D341Med (cell line): Measurements from ENCODE around the gene IFNL1.
"Not testable (repeated sequence)": the region's sequence is repeated elsewhere in the genome, so short reads cannot be mapped to it uniquely, and the experiment has no call there.

Experiments used
- DNase-seq: peaks from one replicate; pipeline ENCODE4 v3.0.0; 2012; ENCODE audit warnings: low spot score

IFNL1 gene

DNA sequence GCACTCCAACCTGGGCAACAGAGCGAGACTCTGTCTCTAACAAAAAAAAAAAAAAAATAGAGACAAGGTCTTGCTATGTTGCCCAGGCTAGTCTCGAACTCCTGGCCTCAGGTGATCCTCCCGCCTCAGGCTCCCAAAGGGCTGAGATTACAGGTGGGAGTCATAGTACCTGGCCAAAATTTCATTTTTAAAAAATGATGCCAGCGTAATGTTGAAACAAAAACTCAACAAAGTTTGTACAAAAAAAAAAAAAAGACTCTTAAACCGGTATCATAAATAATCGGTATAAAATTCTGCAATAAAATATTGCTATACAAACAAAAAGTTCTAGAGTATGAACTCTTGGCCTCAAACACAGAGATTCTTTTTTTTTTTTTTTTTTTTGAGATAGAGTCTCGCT lies 36.1 kb downstream of the IFNL1 start:
- DNase-seq: no peak

DNA sequence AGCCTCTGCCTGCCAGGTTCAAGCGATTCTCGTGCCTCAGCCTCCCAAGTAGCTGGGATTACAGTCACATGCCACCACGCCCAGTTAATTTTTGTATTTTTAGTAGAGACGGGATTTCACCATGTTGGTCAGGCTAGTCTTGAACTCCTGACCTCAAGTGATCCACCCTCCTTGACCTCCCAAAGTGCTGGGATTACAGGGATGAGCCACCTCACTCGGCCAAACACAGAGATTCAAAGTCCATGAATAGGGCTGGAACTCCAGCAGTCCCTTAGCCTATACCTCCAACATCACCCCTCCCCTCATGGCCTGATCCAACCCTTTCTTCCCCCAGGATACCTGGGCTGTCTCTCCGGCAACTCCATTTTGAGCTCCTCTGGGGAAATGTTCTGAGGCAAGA lies 36.5 kb downstream of the IFNL1 start:
- not testable (repeated sequence) for DNase-seq

DNA sequence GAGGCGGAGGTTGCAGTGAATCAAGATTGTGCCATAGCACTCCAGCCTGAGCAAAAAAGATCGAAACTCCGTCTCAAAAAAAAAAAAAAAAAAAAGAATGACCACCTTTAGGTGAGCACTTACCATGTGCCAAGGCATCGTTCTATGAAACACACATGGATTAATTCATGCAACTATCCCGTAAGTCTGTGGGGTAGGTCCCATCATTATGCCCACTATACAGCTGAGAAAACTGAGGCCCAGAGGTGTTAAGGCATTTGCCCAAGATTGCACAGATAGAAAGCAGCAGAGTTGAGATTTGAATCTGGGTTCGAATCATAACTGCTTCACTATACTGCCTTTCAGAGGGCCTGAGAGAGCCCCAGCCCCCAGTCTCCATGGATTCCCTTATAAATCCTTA lies 37.3 kb downstream of the IFNL1 start:
- DNase-seq: no peak

DNA sequence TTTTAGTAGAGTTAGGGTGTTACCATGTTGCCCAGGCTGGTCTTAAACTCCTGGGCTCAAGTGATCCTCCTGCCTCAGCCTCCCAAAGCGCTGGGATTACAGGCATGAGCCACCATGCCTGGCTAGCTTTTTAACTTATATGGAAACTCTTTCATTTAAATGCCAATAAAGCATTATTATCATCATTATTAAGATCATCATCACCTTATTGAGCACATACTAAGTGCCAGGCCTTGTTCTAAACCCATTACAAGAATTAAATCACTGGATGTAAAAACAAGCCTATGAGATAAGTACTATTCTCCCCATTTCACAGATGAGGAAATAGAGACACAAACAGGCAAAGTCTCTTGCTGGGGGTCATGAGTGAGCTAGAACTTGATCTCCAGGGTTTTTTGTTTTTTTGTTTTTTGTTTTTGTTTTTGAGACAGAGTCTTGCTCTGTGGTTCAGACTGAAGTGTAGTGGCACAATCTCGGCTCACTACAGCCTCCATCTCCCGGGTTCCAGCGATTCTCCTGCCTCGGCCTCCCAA lies 38.3 kb downstream of the IFNL1 start:
- no peak for DNase-seq

DNA sequence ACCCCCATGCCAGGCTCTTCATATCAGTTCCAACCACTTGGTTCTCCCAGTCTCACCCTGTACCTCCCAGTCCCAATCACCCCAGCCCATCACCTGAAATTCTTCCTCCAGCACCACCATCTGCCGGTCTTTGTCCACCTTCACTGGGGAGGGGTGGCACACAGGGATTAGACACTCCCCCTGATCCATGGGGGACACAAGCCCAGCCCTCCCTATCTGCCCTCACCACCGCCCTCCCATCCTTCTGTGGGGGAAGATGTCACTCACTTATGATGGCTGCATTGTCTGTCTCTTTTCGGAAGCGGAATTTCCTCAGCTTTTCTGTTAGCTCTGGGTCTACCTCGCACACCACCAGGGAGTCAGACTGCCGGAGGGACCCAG lies 39.0 kb downstream of the IFNL1 start:
- no peak for DNase-seq

DNA sequence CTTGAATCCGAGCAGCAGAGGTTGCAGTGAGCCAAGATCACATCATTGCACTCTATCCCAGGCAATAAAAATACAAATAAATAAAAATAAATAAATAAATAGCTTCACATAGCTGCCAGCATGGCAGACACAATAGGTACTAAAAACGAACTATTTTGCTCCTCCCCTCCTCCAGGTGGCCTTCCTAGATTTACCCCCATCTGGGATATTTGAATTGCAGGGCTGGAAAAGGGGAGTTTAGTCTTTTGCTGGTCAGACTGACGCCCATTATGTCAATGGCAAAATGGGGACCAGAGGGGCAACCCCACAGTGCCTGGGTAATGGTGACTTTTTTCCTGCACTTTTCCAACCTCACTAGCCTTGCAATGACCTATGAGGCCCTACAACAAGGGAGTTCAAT lies 40.3 kb downstream of the IFNL1 start:
- DNase-seq: no peak

DNA sequence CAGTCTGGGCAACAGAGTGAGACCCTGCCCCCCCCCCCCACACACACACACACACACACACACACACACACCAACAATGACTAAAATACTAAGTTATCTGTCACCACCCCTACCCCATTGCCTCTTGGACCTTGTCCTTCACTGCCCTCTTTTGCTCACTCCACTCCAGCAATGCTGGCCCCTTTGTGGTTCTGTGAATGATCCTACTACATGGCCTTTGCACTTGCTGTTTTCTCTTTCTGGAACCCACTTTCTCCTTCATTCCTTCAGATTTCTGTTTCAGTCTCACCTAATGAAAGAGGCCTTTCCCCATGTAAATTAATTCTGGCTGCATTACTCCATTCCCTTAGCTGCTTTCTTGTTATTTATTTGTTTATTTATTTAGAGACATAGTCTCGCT lies 43.5 kb downstream of the IFNL1 start:
- no peak for DNase-seq

DNA sequence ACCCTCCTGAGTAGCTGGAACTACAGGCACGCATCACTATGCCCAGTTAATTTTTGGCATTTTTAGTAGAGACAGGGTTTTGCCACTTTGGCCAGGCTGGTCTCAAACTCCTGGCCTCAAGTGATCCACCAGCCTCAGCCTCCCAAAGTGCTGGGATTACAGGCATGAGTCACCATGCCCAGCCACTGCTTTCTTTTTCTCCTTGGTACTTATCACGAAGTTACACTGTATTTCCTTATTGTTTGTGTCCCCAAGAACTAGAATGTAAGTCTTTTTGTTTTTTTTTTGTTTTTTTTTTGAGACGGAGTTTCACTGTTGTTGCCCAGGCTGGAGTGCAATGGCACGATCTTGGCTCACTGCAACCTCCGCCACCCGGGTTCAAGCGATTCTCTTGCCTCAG lies 43.9 kb downstream of the IFNL1 start:
- not testable (repeated sequence) for DNase-seq

DNA sequence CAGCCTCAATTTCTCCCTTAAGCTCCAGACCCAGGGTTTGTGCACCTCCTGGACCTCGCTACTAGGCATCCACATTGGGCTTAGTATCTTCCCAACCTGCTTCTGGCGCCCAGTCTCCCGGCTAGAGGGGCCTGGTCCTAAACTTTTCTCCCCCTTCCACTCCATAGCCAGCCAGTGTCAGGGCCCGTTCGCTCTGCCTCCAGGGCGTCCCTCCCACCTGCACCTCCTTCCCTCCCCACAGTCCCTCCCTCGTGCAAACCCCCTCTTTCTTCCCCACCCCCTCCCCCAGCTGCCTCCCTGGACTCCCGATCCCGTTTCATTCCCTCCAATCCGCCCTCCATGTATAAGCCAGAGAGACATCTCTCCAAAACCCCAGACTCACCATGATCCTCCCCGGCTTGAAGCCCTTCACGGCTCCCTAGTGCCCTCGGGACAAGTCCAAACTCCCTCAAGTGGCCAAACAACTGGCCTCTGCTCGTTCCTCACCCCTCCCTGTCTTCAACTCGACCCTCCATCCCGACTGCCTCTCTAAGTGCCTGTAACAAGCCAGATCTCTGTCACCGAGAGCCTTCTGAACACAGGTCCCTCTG lies 45.0 kb downstream of the IFNL1 start:
- DNase-seq: no peak

DNA sequence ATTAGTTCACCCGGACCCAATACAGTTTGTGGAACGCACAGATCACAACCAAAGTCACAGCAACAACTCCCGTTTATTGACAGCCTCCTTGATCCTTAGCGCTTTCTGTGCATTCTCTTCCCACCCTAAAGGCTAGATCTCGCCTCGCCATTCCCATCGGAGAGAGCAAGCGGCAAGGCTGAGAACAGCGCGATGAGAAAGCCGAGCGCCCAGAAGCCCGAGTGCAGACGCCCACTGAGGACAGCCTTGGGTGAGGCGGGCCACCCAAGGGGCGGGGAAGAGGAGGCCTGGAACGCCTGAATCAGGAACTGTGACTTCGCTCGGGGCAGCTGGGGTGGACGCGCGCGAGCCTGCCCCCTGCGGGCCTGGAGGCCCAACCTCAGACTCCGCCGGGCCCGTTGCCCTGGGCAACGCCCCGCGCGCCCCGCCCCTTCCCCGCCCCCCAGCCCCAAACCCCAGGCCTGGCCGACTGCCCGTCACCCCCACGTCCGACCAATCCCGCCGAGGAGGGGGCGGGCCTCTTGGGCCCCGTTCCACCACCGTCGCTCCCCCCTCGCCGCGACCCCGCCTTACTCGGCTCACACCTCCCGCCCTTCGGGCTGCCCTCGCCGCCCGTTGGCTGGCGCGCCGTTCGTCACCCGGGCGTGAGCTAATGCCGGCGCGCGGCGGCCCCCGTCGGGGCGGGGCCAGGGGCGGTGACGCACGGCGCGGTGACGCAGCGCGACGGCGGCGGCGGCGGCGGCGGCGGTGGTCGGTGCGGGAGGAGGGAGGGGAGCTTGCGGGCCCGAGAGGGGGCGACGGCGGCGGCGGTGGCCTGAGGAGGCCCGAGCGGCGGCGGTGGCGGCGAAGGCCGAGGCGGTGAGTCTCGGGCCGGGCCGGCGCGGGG lies 45.8 kb downstream of the IFNL1 start, which contains the start of gene SAMD4B:
Gene SAMD4B, plus strand, starts transcription at position 703 of the 886 bp plus-strand sequence. CDS start 14,473 bp downstream, outside the sequence.
- peak; percentile 99 for DNase-seq

DNA sequence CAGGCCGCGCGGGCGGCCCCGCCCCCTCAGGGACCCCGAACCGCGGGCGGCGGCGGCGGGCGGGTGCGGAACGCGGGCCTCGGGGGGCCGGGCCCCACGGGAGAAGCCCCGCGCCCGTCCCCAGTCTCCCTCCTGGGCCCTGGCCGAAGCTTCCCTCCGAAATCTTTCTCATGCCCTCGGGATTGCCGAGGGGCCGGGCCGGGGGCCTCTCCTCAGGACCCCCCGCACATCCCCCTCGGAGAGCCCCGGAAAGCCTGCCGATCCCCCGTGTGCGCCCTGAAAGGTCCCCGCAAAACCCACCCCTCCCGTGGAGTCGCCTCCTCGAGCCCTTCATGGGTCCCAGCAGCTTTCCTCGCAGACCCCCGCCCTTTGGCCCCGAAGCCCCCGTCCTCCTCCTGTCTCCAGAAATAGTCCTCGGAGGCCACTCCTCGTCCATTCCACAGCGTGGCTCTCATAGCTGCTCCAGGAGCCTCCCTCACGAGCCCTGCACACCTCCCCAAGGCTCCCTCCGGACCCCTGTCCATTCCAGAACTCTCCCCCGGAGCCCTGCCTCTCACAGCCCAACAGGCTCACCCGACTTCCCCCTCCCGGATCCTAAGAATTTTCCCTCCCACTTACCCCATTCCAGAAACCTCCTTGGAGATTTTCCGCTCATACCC lies 46.6 kb downstream of the IFNL1 start:
- no peak for DNase-seq

DNA sequence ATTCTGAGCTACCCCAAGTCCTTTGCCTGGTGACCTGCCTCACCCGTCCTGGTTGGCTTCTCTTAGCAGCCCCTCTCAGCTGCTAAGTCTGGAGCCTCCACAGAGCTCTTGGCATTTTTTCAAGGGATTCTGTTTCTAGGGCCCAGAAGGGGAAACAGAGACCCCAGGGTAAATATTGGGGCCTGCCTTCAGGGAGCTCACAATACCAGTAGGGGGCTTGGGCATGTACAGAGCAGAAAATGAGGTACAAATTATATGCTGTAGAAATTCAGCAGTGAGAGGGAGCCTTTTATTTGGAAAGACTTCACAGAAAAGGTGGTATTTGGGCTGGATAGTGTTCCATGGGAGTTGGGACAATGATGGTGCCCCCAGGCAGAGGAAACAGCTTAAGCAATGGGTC lies 49.7 kb downstream of the IFNL1 start:
- DNase-seq: no peak

DNA sequence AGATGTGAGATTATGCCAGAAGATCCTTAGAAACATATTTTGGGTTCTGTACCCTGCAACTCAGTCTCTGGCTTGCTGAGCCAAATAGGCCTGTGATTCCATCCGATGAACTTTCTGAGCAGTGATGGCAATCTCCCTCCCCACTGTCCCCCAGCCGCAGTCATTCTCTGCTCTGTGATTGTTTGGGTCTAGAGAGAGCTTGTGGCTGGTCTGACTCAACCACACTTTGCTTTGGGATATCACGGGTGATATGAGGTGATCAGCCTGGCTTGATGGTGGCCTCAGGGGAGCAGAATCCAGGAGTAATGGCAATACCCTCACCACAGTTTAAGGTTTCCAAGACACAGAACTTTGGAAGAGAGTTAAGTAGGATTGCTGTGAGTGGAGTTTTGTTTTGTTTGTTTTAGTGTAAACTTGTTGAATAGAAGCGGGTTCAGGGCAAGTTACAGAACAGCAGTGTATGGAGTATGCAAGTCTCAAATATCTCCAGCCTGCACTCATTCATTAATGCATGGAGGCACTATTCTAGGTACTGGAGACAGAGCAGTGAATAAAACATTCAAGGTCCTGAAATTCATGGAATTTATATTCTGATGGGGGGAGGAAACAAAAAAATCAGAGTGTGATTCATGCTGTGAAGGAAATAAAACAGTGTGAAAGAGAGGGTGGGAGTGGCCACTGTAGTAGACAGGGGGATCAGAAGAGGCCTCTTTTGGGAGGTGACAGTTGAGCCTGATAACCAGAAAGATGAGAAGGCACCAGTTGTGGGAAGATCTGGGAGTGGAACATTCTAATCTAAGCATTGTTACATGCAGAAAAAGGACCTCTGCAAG lies 51.3 kb downstream of the IFNL1 start:
- no peak for DNase-seq
